ENCODE measurements around the gene HTR5A. TPM values are rescaled to one million over a fixed set of nuclear protein-coding genes. Genes with fewer than 3 reads are reported as not detected.

The HTR5A gene
- polyA plus RNA-seq, 3 donors: not detected

GRCh38 chr7:155071916-155072571 is 1.9 kb downstream of the HTR5A start:
- H3K27ac ChIP-seq (ENCODE audit: low read depth, low read length): no peak overlapping the region
- 76 to 80% (median 79%) methylated on average over 8 of the region's 8 CpGs for WGBS, 3 donors

GRCh38 chr7:155073922-155074321 is 3.8 kb downstream of the HTR5A start:
- H3K27ac ChIP-seq (ENCODE audit: low read depth, low read length): no peak overlapping the region

GRCh38 chr7:155084021-155084420 is 13.9 kb downstream of the HTR5A start:
- no peak overlapping the region for H3K27ac ChIP-seq (ENCODE audit: low read depth, low read length)
- WGBS, 3 donors: 87 to 88% (median 87%) methylated on average over 14 of the region's 14 CpGs

GRCh38 chr7:155084969-155085368 is 14.8 kb downstream of the HTR5A start:
- no peak overlapping the region for H3K27ac ChIP-seq (ENCODE audit: low read depth, low read length)
- WGBS, 3 donors: 55 to 72% (median 67%) methylated on average over 5 of the region's 5 CpGs

GRCh38 chr7:155090684-155091083 is 20.6 kb downstream of the HTR5A start:
- 64 to 67% (median 66%) methylated on average over 4 of the region's 4 CpGs for WGBS, 3 donors

GRCh38 chr7:155093596-155093995 is 23.5 kb downstream of the HTR5A start:
- no peak overlapping the region for H3K27ac ChIP-seq (ENCODE audit: low read depth, low read length)
- 74 to 82% (median 75%) methylated on average over 2 of the region's 2 CpGs for WGBS, 3 donors

More at GRCh38 chr7:155090684-155091083, 20.6 kb downstream of the HTR5A start:
- no peak overlapping the region for H3K27ac ChIP-seq (ENCODE audit: low read depth, low read length)

- 73 to 79% (median 79%) methylated on average over 6 of the region's 6 CpGs for WGBS, 3 donors
- H3K27ac ChIP-seq (ENCODE audit: low read depth, low read length): no peak overlapping the region
These were observed 24.6 kb downstream of the HTR5A start for GRCh38 chr7:155094636-155095135.

GRCh38 chr7:155097338-155097737 is 27.2 kb downstream of the HTR5A start:
- WGBS, 3 donors: 74 to 82% (median 80%) methylated on average over 3 of the region's 3 CpGs
- H3K27ac ChIP-seq (ENCODE audit: low read depth, low read length): no peak overlapping the region

GRCh38 chr7:155103839-155104238 is 33.7 kb downstream of the HTR5A start:
- WGBS, 3 donors: 44 to 51% (median 49%) methylated on average over 4 of the region's 4 CpGs

GRCh38 chr7:155104913-155105312 is 34.8 kb downstream of the HTR5A start:
- H3K27ac ChIP-seq (ENCODE audit: low read depth, low read length): no peak overlapping the region
- WGBS, 3 donors: 69 to 75% (median 73%) methylated on average over 6 to 7 of the region's 7 CpGs

More at GRCh38 chr7:155103839-155104238, 33.7 kb downstream of the HTR5A start:
- no peak overlapping the region for H3K27ac ChIP-seq (ENCODE audit: low read depth, low read length)

GRCh38 chr7:155106356-155106755 is 36.2 kb downstream of the HTR5A start:
- WGBS, 3 donors: 76 to 88% (median 88%) methylated on average over 5 of the region's 5 CpGs
- H3K27ac ChIP-seq (ENCODE audit: low read depth, low read length): no peak overlapping the region

- 50 to 69% (median 68%) methylated on average over 4 of the region's 4 CpGs for WGBS, 3 donors
- no peak overlapping the region for H3K27ac ChIP-seq (ENCODE audit: low read depth, low read length)
These were observed 37.0 kb downstream of the HTR5A start for GRCh38 chr7:155107126-155107525.

- no peak overlapping the region for H3K27ac ChIP-seq (ENCODE audit: low read depth, low read length)
- WGBS, 3 donors: 54 to 79% (median 75%) methylated on average over 20 of the region's 20 CpGs
These were observed 38.2 kb downstream of the HTR5A start for GRCh38 chr7:155108144-155108901.

GRCh38 chr7:155109121-155109520 is 39.0 kb downstream of the HTR5A start:
- WGBS, 3 donors: 37 to 48% (median 44%) methylated on average over 4 of the region's 4 CpGs
- no peak overlapping the region for H3K27ac ChIP-seq (ENCODE audit: low read depth, low read length)

GRCh38 chr7:155115288-155115687 is 45.2 kb downstream of the HTR5A start:
- H3K27ac ChIP-seq (ENCODE audit: low read depth, low read length): no peak overlapping the region
- 64 to 73% (median 72%) methylated on average over 5 of the region's 5 CpGs for WGBS, 3 donors

- no peak overlapping the region for H3K27ac ChIP-seq (ENCODE audit: low read depth, low read length)
- 82 to 89% (median 89%) methylated on average over 7 of the region's 7 CpGs for WGBS, 3 donors
These were observed 49.8 kb downstream of the HTR5A start for GRCh38 chr7:155119801-155120382.

GRCh38 chr7:155120460-155120859 is 50.3 kb downstream of the HTR5A start:
- WGBS, 3 donors: 84 to 88% (median 87%) methylated on average over 4 of the region's 4 CpGs
- H3K27ac ChIP-seq (ENCODE audit: low read depth, low read length): no peak overlapping the region

- no peak overlapping the region for H3K27ac ChIP-seq (ENCODE audit: low read depth, low read length)
- WGBS, 3 donors: 22 to 38% (median 29%) methylated on average over 5 of the region's 5 CpGs
These were observed 52.7 kb downstream of the HTR5A start for GRCh38 chr7:155122831-155123230.

- no peak overlapping the region for H3K27ac ChIP-seq (ENCODE audit: low read depth, low read length)
- WGBS, 3 donors: 75 to 85% (median 75%) methylated on average over 1 of the region's 1 CpG
These were observed 53.3 kb downstream of the HTR5A start for GRCh38 chr7:155123413-155123812.

Data from adipose tissue (tissue), 3 donors.